IPS-NIHi7 (cell line): ENCODE data around the gene MRPL20.
"Not testable (repeated sequence)": the region's sequence is repeated elsewhere in the genome, so short reads cannot be mapped to it uniquely, and the experiment has no call there.

Source experiments
- DNase-seq: peaks from one replicate; pipeline ENCODE4 v3.0.0; 2012; ENCODE audit warnings: mixed read lengths; ENCODE audit errors: extremely low spot score

The MRPL20 gene

GRCh38 chr1:1426496-1427105 is 19.5 kb upstream of the MRPL20 start:
- peak; percentile 78 for DNase-seq

DNA sequence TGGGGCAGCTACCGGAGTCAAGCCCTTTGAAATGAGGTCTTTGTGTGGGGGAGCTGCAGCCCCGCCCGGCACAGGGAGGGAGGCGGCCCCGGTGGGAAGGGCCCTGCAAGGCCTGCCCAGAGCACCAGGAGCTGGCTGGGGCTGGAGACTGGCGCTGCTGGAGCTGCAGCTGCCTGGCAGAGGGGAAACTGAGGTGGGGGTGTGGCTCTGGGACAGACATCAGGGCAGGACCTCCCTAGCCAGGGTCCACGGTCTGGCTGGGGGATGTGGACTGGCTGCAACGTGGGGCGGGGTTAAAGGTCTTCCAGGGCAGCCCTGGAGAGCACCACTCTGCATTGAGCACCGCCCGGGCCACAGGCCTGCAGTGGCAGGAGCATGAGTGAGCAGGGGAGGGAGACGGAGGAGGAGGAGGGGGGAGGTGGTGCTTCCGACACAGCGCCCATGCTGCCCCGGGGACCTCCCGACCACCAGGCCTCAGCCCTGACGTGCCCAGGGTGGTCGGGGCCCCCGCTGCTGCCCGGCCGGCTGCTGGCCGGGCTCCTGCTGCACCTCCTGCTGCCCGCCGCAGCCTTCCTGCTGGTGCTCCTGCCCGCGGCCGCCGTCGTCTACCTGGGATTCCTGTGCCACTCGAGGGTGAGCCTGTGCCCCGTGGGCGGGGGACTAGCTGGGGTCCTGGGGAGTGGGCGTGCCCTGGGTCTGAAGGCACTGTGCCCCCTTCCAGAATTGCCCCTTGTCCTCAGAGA is 18.8 kb upstream of the MRPL20 start:
- peak; percentile 26 for DNase-seq

DNA sequence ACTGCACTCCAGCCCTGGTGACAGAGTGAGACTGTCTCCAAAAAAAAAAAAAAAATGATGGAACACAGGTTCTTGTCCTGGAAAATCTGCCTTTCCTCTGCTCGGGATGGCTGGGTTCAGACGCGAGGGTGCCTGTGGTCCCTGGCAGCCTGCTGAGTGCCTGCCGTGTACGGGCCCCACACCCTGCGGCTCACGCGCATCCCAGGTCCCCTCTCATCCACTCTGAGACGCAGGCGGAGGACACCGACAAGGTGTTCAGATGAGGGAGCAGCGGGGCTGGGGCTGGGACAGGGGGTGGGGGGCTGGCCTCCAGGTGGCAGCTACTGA is 18.3 kb upstream of the MRPL20 start:
- DNase-seq, result peak; percentile 41

DNA sequence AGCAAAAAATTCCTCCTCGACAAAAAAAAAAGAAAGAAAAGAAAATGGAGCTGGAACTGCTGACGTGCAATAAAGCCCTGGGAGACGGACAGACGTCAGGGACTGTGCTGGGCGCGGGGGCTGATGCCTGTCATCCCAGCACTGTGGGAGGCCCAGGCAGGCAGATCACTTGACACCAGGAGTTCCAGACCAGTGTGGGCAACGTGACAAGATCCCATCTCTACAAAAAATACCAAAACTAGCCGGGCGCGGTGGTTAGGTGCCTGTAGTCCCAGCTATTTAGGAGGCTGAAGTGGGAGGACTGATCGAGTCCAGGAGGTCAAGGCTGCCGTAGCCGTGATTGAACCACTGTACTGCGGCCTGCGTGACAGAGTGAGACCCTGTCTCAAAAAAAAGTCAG is 17.6 kb upstream of the MRPL20 start:
- DNase-seq, result no peak

DNA sequence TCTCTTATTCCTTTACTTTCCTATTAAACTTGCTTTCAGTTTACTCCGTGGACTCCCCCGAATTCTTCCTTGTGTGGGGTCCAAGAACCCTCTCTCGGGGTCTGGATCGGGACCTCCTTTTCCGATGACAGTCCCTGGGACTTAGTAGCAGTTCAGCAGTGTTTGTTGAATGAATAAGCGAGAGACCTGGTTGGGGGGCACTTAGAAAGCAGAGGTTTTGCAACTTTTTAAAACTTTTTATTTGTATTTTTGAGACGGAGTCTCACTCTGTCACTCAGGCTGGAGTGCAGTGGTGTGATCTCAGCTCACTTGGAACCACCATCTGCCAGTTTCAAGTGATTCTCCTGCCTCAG is 16.1 kb upstream of the MRPL20 start:
- DNase-seq, result no peak

DNA sequence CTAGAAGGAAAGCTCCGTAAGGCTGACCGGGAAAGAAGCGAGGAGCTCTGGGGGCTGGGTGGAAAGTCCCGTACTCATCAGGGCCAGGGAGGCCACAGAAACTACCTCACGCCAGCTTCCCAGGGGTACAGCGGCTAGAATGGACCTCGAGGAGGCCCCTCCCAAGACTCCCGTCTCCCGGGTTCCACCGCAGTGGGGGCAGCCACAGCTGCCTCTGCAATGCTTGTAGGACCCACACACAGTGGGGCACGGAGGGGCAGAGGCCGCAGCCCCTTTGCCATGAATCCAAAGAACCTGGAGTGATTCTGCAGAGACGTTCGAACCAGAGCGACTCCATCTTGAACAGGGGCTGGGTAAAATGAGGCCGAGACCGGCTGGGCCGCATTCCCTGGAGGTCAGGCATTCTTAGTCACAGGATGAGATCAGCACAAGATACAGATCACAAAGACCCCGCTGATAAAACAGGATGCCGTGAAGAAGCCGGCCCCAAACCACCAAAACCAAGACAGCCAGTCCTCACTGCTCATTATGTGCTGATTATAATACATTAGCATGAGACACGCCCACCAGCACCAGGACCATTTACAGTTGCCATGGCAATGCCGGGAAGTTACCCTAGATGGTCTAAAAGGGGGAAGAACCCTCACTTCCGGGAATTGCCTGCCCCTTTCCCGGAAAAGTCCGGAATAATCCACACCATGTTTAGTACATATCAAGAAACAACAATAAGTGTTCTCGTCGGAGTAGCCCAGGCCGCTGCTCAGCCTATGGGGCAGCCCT is 15.6 kb upstream of the MRPL20 start:
- peak; percentile 10 for DNase-seq

DNA sequence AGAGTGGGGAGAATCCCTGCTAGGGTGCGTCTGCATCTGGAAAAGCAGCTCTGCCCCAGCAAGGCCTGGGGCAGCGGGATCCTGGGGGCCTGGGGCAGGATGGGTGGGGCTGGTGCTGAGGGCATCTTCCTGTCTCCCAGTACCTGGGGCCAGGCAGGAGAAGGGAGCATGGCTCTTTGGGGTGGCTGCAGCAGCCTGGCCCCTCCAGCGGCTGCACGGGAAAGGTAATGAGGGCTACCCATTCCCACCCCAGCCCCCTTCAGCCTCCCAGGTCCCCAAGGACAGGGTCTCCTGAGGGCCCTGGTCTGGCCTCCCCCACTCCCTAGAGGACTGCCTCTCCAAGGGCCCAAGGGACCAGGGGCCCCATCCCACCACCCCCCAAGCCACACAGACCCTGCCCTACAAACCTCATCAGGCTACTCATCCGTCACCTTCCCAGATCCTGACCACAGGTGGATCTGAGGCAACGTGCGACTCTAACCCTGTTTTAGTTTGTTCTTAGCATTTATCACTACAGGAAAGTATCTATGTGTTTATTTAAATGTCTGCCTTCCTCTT is 14.9 kb upstream of the MRPL20 start:
- DNase-seq, result peak; percentile 7

DNA sequence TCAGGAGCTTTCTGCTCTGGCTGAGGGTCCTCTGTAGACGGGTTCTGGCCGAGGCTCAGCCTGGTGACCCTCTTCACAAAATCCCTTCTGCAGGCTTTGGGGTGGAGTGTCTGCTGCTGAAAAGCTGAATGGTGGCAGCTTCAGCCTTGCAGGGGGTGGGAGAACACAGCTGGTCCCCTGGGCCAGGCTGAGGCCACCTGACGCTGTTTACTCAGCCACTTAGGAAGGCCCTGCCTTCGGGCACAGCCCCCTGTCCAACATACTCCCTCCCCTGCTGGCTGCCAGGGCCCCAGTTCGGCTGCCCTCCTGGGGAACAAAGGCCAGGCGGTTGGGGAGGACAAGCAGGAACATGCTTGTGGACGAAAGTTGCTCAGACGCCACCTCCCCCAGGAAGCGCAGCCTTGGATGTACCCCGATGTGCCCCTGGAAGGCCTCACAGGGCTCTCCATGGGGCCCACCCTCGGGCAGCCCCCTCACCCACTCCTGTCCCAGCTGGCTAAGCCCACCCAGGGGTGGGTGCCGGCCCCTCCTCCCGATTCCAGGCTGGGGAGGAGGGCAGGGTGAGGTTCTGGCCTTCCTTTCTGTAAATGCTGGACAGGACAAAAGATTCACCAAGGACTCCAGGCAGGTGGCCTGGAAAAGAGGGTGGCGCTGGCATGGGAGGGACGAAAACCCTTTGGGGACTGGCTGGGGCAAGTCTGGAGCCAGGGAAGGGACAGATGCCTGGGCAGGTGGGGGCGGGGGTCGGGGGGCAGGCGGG is 14.2 kb upstream of the MRPL20 start, which contains the start of gene ANKRD65:
Gene ANKRD65 (minus strand): TSS at position 130 of the 760 bp plus-strand sequence. CDS start 271 bp downstream, outside the sequence.
- DNase-seq, result peak; percentile 9

- DNase-seq, result no peak
Measured at GRCh38 chr1:1420654-1421141, 13.6 kb upstream of the MRPL20 start.

DNA sequence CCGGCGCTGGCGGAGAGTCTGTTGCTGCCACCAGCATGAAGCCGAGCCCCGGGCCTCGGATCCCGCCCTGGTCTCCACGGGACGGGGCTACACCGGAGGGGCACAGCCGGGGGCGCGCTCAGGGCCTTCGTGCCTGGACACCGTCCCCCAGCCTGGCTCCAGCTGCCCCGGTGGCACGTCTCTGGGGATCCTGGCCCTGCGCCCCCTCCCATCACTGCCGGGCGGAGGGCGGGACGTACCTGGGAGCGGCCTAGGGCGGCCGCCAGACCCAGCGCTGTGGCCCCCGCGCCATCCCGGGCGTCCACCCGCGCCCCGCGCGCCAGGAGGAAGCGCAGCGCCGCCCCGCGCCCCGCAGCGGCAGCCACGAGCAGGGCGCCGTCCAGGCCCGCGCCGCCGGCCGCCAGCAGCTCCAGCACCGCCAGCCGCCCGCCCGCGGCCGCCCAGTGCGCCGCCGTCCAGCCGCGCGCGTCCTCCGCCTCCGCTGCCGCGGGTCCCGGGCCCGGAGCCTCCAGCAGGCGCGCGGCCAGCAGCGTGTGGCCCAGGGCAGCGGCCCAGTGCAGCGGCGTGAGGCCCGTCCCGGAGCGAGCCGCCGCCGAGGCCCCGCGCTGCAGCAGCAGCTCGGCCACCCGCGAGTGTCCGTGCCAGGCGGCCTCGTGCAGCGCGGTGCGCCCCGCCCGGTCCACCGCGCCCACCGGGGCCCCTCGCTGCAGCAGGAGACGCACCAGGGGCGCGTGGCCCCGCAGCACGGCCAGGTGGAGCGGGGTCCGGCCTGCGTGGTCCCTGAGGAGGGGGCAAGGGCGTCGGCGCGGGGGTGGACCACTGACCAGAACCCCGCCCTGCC is 12.9 kb upstream of the MRPL20 start:
- peak; percentile 36 for DNase-seq

- DNase-seq, result peak; percentile 5
Measured at GRCh38 chr1:1419363-1419812, 12.3 kb upstream of the MRPL20 start.

DNA sequence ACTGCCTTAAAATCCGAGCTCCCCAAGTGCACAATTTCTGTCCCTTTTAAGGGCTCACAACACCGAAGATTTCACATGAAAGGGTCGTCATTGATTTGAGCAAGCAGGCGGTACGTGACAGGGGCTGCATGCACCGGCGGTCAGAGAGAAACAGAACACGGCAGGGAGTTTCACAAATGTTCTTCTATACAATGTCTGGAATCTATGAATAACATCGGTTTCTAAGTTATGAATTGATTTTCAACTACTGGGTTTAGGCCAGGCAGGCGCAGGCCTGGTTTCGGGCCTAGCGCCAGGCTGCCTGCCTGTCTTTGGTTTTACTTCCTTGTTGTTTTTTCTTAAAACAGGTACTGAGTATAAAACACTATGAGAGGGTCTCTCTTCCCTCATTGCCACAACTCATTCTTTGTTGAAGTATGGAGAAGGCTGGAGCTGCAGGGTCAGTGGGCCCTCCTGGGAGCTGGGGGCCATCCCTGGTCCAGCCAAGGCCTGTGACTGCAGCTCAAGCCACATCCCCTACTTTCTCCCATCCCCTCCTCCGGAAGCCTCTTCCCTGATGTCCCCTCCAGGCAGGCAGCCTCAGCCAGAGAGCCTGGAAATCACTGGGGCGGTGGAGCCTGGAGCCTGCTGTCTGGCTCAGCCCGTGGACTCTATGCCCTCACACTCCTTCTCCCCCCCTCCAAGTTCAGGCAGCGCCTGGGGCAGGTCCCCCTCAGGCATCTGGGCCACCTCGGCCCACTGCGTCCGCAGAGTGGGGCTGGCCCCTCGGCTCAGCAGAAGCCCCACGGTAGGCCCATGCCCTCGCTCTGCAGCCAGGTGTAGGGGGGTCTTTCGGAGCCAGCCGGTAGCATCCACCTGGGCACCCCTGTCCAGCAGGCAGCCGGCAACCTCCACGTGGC is 11.6 kb upstream of the MRPL20 start:
- DNase-seq, result peak; percentile 8

GRCh38 chr1:1417825-1418463 is 10.9 kb upstream of the MRPL20 start:
- not testable (repeated sequence) for DNase-seq

GRCh38 chr1:1417396-1417795 is 10.3 kb upstream of the MRPL20 start:
- DNase-seq, result not testable (repeated sequence)

DNA sequence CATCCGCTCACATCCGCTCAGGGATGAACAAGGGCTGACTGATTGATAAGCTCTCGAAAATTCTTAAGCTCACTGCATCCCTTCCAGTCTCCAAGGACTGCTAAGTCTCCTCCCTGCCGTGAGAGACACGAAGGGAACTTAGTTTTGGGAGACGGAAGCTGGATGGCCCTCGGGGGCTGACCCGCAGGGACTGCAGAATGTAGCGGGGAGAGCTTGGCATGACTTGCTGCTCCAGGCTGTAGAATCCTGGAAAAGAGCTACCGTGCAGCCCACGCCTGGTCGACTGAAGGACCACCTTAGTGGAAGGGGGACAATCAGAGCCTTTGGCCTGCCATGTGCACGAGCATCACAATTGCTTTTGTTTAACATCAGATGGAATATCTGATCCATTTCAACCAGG is 8.7 kb upstream of the MRPL20 start:
- no peak for DNase-seq

DNA sequence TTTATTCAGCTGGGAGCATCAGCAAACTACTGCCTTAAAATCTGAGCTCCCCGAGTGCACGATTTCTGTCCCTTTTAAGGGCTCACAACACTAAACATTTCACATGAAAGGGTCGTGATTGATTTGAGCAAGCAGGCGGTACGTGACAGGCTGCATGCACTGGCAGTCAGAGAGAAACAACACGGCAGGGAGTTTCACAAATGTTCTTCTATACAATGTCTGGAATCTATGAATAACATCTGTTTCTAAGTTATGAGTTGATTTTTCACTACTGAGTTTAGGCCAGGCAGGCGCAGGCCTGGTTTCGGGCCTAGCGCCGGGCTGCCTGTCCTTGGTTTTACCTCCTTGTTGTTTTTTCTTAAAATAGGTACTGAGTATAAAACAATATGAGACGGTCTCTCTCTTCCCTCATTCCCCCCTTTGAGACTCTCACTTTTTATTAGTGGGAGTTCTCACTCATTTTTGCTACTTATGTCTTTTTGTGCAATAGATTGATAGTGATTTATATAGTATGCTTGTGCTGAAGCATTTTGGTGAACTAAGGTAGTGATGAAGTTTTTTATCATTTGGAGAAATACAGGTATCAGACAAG is 5.3 kb upstream of the MRPL20 start:
- DNase-seq, result not testable (repeated sequence)

DNA sequence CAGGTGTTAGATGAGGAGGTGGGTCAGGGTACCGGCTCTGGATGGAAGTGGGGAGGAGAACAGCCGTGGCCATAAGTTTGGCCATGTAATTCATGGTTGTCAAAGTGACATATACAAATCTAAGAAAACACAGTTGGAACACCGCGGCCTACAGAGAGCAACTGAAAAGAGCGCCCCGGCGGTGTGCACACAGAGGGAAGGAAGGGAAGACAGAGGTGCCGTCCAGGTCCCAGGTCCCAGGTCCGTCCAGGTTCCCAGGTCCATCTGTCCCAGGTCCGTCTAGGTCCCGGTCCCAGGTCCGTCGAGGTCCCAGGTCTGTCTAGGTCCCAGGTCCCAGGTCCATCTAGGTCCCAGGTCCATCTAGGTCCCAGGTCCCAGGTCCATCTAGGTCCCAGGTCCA is 4.5 kb upstream of the MRPL20 start:
- DNase-seq, result no peak

DNA sequence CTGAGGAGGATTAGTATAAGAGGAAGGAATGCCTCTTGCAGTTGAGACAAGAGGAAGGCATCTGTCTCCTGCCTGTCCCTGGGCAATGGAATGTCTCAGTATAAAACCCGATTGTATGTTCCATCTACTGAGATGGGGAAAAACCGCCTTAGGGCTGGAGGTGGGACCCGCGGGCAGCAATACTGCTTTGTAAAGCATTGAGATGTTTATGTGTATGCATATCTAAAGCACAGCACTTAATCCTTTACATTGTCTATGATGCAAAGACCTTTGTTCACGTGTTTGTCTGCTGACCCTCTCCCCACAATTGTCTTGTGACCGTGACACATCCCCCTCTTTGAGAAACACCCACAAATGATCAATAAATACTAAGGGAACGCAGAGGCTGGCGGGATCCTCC is 3.1 kb upstream of the MRPL20 start:
- not testable (repeated sequence) for DNase-seq
